ENCODE measurements around the gene AQR. TPM values are rescaled to one million over a fixed set of nuclear protein-coding genes. Genes with fewer than 3 reads are reported as not detected.
A peak's percentile ranks its signal among the peaks of the same experiment; 100 is the strongest.

Gene AQR
- total RNA-seq, 1 donor from 2014 or later: 17.3 TPM

- H3K4me3 ChIP-seq (ENCODE audit: low read depth, low read length): no peak overlapping the region
- DNase-seq (ENCODE audit: low read depth): no peak
- TF ChIP-seq, protein P1, sequence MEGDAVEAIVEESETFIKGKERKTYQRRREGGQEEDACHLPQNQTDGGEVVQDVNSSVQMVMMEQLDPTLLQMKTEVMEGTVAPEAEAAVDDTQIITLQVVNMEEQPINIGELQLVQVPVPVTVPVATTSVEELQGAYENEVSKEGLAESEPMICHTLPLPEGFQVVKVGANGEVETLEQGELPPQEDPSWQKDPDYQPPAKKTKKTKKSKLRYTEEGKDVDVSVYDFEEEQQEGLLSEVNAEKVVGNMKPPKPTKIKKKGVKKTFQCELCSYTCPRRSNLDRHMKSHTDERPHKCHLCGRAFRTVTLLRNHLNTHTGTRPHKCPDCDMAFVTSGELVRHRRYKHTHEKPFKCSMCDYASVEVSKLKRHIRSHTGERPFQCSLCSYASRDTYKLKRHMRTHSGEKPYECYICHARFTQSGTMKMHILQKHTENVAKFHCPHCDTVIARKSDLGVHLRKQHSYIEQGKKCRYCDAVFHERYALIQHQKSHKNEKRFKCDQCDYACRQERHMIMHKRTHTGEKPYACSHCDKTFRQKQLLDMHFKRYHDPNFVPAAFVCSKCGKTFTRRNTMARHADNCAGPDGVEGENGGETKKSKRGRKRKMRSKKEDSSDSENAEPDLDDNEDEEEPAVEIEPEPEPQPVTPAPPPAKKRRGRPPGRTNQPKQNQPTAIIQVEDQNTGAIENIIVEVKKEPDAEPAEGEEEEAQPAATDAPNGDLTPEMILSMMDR (conservative IDR thresholded peaks at IDR 0.05; ENCODE audit: low read depth, low read length): no peak
Observed at GRCh38 chr15:34999906-35000305, 30.4 kb upstream of the AQR start.

DNA sequence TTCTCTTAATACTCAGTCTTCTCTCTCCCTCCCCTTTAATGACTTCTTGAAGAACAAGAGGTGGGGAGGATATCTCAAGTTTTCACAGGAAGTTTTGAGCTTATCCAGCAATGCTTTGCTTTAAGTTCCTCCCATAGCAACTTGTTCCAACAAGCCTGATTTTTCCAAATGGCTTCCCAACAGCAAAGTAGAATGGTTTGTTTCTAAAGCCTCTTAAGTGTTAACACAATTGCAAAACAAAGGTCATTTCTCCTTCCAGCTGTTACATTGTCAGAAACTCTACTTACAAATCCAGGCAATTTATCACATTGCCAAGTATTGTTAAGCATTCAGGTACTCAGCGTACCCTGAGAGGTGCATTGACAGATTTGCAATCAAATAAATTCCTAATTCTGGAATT, 25.4 kb upstream of the AQR start:
- TF ChIP-seq, protein P1 (conservative IDR thresholded peaks at IDR 0.05; ENCODE audit: low read depth, low read length): no peak
- no peak overlapping the region for H3K4me3 ChIP-seq (ENCODE audit: low read depth, low read length)
- no peak for DNase-seq (ENCODE audit: low read depth)

DNA sequence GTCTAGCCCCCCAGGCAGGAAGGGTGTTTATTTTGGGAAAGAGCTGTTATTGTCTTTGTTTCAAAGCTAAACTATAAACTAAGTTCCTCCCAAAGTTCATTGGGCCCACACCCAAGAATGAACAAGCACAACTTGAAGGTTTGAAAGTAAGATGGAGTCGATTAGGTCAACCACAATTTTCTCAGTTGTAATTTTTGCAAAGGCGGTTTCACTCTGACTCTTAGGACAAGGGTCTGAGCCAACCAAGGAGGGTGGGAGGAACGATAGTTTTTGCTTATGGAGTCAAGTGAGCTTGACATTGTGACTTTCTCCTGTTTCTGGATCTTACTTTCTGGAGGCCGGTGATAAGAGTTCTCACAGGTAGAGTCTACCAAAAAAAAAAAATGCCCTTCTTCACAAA, 24.3 kb upstream of the AQR start:
- DNase-seq (ENCODE audit: low read depth): no peak
- TF ChIP-seq, protein P1 (conservative IDR thresholded peaks at IDR 0.05; ENCODE audit: low read depth, low read length): no peak
- H3K4me3 ChIP-seq (ENCODE audit: low read depth, low read length): no peak overlapping the region

- DNase-seq (ENCODE audit: low read depth): no peak
- H3K4me3 ChIP-seq (ENCODE audit: low read depth, low read length): no peak overlapping the region
Observed at GRCh38 chr15:34993412-34993811, 23.9 kb upstream of the AQR start.

DNA sequence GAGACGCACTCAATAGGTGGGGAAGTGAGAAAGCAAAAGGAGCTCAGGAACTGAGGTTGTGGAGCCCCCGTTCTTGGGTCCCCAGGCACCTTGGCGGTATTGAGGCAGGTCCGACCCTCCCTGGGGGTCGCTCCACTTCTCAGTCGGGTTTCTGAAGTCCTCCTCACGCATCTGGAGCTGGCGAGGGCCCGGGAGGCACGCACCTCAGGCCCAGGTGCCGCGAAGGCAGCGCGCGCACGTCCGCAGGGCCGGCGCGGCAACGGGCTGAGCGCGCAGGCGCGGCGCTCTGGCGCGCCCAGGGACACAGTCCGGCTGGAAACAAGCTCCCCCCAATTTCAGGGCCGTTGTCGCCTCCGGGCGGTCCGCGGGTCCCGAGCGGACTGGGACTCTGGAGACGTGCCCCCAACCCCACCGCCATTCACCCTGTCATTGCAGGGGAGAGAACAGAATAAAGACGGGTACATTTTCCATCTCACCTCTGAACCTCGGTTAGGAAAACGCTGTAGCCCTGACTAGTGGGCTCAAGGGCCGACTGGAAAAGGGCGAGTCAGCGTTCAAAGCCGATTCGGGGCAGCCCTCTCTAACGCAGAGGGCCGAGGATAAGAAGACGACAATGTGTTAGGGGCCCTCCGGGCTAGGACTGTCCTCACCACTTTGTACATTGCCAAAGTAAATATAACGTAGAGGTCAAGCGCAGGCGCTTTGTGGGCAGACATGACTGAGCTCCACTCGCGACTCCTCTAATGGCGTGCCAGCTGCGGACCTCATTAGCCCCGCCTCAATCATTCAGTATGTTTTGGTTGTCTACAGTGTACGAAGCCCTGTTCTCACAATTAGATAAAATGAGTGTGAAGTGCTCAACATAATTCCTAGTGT, 18.7 kb upstream of the AQR start, which contains the start of gene ZNF770:
ZNF770 (minus strand) TSS at position 261 of the 876 bp plus-strand sequence. CDS start 4,853 bp downstream, outside the sequence.
- H3K4me3 ChIP-seq (ENCODE audit: low read depth, low read length): peak within 1 kb of the TSS; percentile 97
- no peak for DNase-seq (ENCODE audit: low read depth)
- TF ChIP-seq, protein P1 (conservative IDR thresholded peaks at IDR 0.05; ENCODE audit: low read depth, low read length): no peak

More at GRCh38 chr15:34993412-34993811, 23.9 kb upstream of the AQR start:
- TF ChIP-seq, protein P1 (conservative IDR thresholded peaks at IDR 0.05; ENCODE audit: low read depth, low read length): no peak

- TF ChIP-seq, protein P1 (conservative IDR thresholded peaks at IDR 0.05; ENCODE audit: low read depth, low read length): no peak
- H3K4me3 ChIP-seq (ENCODE audit: low read depth, low read length): peak overlapping the region; percentile 97
- no peak for DNase-seq (ENCODE audit: low read depth)
Observed at GRCh38 chr15:34987609-34988026, 18.1 kb upstream of the AQR start.
